NCI-H1436 treated with DMSO at 0.1 percent for 48 hours (cell line): ENCODE results near the gene RAB3D.
A peak's percentile ranks its signal among the peaks of the same experiment; 100 is the strongest.
"Not testable (repeated sequence)": the region's sequence is repeated elsewhere in the genome, so short reads cannot be mapped to it uniquely, and the experiment has no call there.

Source experiments
- DNase-seq: peaks from one replicate; lab custom pipeline; 2025; lab: John Stamatoyannopoulos, UW

The RAB3D gene, protein sequence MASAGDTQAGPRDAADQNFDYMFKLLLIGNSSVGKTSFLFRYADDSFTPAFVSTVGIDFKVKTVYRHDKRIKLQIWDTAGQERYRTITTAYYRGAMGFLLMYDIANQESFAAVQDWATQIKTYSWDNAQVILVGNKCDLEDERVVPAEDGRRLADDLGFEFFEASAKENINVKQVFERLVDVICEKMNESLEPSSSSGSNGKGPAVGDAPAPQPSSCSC

DNA sequence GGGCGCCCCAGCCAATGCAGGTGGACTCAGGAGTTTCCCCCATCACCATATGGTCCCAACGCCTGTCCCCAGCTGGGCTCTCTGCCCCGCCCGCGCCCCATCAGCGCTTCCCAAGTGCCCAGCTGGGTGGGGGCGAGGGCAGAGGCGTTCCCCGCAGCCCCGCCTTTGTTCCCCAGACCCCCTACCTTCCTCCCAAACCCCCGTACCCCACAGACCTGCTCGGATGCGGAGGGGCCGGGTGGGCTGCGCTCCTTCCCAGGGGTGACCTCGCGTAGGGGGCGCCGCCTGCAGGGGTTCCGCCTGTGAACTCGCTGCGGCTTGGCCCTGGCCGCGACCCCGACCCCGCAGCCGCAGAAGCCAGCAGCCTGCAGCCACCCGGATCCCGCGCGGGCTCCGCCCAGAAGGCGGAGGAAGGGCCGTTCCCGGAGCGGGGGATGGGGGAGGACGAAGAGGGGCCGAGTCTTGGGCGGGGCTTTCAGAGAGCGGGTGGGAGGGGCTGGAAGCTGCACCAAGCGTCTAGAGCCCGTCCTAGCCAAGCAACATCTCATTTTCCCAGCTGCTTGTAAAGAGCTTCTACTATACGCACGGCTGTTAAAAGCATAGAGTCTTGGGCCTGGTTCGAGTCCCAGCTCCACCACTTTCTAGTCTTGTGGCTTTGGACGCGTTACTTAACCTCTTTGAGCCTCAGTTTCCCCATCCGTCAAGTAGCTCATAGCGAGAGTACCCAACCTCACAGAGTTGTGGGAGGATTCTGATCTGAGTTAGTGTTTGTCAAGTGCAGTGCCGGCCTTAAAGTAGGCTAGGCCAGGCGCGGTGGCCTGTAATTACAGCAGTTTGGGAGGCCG lies at the start of gene RAB3D:
TSS of gene RAB3D (minus strand) at position 404 of the 845 bp plus-strand sequence. CDS start 2,258 bp downstream, outside the sequence.
- DNase-seq = peak; percentile 86

DNA sequence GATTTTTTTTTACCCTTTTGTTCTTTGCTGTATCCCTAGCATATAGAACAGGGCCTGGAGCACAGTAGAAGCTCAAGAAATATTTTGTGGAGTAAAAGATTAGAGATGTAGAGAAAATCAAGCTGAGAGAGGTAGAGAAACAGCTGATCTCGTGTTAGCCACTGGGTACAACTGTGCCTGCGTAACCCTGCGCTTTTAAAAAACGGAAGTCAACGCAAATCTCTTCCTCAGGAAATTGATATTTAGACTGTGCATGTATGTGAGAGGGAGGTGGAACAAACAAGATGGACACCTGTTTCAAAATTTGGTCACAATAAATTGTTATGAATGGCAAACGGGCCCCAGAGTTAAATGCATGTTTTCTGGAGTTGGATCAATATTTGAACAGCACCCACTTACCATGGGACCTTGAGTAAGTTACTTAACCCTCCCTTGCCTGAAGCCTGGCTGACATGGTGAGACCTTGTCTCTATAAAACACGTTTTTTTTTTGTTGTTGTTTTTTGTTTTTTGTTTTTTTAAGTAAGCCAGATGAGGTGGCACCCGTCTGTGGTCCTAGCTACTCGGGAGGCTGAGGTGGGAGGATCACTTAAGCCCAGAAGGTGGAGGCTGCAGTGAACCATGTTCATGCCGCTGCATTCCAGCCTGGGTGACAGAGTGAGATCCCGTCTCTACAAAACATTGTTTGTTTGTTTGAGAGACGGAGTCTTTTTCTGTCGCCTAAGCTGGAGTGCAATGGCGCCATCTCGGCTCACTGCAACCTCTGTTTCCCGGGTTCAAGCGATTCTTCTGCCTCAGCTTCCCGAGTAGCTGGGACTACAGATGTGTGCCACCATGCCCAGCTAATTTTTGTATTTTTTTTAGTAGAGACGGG lies 47.9 kb upstream of the RAB3D start:
- no peak for DNase-seq

DNA sequence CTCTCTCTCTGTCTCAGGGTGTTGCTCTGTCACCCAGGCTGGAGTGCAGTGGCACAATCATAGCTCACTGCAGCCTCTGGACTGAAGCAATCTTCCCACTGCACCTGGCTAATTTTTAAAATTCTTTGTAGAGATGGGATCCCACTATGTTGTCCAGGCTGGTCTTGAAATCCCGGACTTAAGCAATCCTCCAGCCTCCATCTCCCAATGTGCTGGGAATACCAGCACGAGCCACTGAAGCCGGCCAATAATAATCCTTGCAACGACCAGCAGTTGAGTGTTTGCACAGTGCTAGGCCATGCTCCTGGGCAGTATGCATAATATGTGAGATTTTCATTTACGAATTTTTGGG lies 45.3 kb upstream of the RAB3D start:
- DNase-seq = no peak

DNA sequence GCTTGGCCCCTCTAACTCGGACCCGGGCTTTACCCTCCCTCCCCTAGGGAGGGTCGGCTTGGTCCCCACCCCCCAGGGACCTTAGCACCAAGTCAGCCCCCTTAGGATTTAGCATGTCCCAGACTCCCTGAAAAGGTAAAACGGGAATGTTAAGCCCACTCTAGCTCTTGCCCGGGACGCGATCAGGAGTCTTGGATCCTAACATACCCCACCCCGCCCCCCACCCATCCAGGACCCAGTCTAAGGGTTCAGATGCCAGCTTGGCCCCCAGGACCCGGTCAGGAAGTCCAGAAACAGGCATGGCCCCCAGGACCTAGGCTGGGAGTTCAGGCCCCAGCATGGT lies 44.2 kb upstream of the RAB3D start:
- DNase-seq = no peak

DNA sequence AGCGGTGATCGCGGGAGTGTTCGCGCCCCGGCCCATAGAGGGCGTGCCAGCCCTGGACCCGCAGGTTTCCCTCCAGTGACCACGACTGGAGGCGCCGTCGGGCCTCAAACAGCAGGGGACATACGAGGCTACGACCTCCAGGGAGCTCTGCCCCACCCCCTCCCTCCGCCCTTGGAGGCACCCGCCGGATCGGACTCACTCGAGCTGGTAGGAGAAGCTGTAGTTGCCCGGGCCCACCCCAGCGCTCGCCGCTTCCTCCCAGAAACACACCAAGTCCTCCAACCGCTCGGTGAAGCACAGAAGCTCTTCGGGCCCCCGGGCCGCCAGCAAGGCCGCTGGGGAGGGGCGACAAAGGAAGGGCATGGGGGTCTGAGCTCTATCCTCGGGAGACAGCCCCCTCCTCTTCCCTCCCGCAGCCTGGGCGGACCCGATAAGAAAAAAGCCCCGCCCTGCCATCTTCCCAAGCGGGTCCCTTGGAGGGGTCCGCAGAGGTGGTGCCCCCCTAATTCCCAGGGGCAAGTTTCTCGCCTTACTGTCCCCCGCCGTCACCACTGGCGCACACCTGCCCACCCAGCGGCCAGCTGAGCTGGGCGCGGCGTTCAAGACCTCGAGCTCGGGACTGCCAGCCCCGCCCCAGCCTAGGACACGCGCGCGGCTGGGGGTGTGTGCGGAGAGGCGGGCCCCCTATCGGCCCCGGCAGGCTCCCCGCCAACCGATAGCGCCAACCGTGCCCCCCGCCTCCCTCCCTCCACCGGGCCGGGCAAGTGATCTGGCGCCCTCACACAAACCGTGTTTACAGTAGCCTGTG lies 43.6 kb upstream of the RAB3D start:
- peak; percentile 8 for DNase-seq

DNA sequence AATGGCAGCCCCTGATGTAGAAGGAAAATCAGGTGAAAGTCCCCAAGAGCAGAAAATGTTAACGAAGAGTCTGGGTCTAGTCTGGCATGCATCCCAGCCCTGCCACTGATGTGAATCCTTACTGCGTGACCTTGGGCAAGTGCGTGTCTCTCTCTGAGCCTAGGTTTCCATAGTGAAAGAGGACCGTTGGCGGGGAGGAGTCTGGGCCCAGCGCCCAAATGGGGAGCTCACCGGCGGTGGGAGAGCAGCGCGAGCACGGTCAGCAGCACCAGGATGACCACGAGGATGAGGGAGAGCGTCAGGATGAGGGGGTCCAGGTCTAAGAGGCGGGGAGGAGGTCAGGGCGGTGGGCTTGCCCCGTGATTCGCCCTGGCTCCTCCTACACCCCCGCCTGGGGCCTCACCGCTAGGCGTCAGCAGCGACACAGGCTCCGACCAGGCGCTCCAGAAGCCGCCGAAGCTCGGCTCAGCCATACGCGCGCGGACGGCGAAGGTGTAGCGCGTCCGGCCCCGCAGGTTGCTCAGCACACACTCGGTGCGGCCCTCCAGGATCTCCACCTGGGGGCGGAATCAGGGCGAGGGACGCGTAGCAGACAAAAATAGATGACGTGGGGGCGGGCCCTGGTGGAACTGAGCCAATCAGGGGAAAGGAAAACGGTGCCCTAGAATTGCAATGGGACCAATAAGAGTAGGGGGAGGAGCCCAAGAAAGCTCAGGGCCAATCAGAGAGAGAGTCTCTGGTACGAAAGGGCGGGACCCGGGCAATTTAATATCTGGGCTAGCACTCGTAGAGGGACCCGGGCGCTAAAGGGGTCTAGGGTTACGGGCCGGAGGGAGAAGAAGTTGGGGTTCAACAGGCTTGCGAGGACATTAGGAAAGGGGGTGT lies 41.4 kb upstream of the RAB3D start:
- peak; percentile 70 for DNase-seq

DNA sequence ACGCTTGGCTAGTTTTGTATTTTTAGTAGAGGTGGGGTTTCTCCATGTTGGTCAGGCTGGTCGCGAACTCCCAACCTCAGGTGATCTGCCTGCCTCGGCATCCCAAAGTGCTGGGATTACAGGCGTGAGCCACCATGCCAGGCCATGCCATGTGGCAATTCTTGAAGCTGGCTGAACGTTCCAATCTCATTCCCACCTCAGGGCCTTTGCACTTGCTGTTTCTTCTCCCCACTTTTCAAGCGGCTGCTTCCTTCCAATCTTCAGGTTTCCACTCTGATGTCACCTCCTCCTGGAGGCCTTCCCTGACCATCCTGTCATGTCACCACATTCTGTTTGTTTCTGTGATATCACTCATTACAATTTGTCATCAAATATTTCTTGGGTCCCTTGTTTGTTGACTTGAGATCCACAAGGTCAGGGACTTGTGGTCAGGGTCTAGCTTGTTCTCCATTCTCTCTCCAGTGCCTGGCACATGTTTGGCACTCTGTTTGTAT lies 40.4 kb upstream of the RAB3D start:
- DNase-seq = no peak

DNA sequence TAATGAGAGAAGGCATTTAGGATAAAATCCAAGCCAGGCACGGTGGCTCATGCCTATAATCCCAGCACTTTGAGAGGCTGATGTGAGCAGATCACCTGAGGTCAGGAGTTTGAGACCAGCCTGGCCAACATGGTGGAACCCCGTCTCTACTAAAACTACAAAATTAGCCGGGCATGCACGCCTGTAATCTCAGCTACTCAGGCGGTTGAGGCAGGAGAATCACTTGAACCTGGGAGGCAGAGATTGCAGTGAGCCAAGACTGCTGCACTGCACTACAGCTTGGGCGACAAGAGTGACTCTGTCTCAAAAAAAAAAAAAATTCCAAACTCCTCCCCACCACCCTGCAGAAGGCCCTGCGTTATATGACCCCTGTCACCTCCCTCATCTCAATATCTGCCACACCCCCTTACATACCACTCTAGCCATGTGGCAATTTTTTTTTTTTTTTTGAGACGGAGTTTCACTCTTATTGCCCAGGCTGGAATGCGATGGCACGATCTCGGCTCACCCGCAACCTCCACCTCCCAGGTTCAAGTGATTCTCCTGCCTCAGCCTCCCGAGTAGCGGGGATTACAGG lies 39.9 kb upstream of the RAB3D start:
- not testable (repeated sequence) for DNase-seq

DNA sequence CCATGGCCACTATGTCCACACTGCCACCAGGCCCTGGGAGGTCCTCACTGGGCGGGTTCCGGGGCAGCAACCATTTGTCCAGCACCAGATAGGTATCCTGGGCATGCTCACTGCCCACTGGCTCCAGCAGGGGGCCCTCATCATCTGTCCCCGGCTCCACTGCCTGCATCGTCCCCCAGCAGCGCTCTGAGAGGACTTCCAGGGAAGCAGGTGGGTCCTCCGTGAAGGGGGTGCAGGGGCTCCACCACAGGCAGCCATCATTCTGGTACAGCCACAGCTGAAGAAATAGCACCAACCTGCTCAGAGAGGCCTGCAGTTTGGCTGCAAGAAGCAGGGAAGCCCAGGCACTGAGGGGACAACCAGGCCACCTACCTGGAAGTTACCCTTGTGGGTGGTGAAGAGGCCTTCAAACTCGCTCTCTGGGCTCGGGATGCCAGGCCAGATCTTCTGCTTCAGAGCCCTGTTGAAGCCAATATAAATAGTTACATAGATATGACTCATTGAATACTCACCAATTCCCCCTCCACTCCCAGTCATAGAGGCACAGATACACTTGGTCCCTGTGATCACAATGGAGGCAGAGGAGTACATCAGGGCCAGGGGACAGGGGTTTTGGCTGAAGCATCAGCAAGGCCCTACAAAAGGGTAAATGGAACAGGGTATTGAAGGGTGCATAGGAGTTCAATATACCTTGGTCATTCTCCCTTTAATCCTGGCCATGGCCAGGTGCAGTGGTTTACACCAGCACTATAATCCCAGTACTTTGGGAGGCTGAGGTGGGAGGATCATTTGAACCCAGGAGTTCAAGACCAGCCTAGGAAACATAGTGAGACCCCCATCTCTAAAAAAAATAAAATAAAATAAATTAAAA lies 39.1 kb upstream of the RAB3D start:
- DNase-seq = no peak

DNA sequence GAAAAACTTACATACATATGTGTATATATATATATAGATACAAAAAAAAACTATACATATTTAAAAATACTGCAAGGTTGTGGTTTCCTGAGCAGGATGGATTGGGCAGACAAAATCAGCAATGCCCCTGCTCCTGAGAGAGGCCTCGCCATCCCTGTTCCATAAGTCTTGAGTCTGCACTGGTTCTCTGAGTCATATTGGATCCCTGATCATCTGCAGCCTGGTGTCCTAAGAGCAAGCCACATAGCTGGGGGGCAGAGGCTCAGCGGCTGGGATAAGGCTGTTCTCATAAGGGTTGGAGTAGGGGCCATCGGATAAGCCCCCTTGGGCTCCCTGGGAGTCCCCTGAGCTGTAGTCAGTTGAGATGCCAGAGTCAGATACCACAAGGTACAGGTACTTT lies 38.3 kb upstream of the RAB3D start:
- DNase-seq = no peak

DNA sequence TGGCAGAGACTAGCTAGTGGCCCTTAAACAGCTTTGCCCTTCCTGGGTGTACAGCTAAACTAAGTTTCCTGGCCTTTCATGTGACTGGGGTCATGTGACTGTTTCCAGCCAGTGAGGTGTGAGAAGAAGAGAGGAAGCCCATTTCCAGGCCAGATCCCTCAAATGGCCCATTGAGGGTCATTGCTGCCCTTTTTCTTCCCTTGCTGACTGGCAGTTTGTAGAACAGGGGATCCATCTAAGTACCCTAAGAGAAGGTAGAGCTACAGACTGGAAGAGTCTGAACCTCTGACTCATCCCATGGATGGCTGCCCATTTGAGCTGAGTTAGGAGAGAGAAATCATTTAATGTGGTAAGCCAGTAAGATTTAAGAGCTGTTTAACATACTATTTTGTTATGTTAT lies 37.8 kb upstream of the RAB3D start:
- no peak for DNase-seq

DNA sequence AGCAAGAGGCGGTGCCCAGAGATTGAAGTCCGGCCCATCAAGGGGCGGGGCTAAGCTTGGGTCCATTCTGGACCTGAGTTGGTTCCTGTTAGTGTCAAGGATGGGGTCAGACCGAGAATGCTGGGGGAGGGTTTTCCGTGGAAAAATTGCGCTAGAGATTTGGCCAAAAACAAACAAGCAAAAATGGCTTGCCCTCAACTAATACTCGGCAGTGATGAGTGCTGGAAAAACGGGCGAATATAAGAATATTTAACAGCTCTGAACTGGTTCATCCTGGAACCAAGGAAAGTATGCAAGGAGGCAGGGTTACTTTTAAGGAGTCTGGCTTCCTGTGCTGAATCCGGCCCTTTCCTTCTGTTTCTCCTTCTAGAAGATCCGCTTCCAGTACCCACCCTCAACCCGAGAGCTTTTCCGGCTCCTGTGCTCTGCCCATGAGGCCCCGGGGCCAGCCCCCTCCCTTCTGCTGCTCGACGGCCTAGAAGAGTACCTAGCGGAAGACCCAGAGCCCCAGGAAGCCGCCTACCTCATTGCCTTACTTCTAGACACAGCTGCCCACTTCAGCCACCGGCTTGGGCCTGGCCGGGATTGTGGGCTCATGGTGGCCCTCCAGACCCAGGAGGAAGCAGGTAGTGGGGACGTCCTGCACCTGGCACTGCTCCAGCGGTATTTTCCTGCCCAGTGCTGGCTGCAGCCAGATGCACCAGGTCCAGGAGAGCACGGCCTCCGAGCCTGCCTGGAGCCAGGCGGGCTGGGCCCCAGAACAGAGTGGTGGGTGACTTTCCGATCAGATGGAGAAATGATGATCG lies 35.9 kb upstream of the RAB3D start:
- no peak for DNase-seq

DNA sequence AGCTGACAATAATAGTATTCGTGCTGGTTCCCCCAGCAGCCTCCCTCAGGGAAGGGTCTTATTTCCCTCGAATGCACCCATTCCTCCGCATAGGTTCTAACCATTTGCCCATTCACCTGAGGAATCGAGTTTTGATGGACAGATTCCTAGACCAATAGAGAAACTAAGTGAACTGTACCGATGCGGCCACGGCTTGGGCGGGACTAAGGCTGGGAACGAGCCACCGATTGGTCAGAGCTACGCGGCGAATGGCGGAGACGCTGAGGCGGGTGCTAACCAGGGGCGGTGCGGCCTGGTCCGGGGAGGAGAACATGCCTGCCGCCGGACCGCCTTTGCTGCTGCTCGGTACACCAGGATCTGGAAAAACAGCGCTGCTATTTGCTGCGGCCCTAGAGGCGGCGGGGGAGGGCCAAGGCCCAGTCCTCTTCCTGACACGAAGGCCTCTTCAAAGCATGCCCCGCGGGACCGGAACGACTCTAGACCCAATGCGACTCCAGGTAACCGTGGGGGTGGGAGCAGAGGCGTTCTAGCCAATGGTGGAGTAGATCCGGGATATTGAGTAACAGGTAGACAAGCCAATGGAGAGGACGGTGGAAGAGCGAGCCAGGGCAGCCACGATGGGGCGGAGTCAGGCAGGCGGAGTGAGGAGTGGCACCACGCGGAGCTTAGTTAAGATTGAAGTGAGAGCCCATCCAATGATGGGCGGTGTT lies 35.1 kb upstream of the RAB3D start, which contains the start of gene SWSAP1:
TSS of gene SWSAP1 (plus strand) at position 234 of the 710 bp plus-strand sequence. CDS start at position 249, 15 bp downstream.
- peak; percentile 99 for DNase-seq

DNA sequence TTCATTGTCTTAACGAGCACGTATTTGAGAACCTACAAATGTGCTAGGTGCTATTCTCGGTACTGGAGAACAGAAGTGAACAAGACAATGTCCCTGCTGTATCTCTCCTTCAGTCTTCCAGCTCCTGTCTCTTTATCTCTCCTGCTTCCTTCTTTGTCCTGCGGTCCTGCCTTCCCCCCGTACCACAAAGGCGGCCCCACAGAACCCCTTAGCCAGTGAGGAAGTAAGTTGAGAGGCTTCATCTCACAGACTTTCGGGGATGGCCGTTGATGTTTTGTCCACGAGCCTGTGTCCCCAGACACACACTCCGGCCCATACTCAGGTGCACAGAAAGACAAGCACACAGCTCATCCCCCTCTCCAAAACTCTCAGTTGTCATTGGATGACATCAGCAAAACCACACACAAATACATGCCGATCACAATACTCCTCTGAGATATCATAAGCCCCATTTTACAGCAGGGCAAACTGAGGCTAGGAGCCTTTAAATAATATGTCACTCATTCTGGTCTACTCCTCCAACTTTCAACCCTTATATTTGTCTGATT lies 34.5 kb upstream of the RAB3D start:
- no peak for DNase-seq

DNA sequence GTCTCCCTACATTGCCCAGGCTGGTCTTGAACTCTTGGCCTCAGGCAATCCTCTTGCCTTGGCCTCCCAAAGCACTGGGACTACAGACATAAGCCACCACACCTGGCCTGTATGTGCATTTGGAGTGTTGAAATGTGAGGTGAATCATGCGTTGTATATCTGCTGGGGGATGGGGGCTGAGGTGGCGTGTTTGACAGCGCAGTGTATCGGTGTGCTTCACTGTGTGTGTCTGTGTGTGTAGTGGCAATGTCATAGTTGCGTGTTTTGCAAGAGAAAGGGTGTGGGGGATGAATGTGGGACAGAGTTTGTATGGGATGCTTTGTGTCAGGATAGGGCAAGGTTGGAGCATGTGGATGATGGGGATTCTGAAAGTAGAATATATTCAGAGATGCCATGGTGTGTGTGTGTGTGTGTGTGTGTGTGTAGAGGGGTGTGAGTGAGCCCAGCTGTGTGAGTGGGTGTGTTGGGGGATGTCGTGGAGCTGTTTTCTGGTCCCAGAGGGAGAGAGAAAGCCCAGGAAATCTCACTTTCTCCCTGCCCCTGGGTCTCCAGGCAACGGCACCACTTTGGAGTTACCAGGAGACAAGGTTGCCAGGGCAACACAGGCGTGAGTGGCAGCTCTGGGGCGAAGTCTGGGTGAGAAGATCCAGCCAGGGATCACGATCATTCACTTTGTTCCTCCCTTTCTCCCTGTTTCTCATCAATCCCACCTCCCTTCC lies 33.9 kb upstream of the RAB3D start:
- DNase-seq = peak; percentile 61

DNA sequence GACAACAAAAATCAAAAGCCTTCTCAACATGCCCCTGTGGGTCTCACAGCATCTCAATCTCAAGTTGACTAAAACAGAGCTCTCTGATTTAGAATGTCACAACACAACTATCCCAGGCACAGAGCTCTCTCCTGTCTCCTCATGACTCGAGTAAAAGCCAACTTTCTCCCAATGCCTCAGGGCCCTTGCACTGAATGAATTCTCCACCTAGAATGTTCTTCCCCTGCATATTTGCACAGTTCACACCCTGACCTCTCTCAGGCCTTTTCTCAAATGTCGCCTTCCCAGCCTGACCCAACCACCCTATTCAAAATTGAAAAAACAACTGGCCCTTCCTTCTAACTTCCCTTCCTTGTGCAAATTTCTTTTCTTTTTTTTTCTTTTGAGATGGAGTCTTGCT lies 31.3 kb upstream of the RAB3D start:
- DNase-seq = no peak

DNA sequence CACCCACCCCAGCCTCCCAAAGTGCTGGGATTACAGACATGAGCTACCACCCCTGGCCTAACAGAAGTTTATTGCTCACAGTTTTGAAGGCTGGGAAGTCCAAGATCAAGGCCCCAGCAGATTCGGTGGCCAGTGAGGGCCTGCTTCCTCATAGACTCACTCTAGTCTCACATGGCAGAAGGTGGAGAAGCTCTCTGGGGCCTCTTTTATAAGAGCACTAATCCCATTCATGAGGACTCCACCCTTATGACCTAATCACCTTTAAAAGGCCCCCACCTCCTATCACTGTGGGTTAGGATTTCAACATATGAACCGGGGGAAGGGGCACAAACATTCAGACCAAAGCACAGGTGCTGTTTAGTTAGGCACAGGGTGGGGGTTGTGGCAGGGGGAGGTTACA lies 28.1 kb upstream of the RAB3D start:
- no peak for DNase-seq
